HG03575 (cell line): ENCODE data around the gene LYRM2.
"Not testable (repeated sequence)": the region's sequence is repeated elsewhere in the genome, so short reads cannot be mapped to it uniquely, and the experiment has no call there.

Experiments used
- ATAC-seq: cut with Tn5 transposase; IDR thresholded peaks from one replicate; pipeline ENCODE4 v1.9.1; 2021; ENCODE audit not compliant: unreplicated experiment, insufficient number of reproducible peaks, low FRiP score; ENCODE audit errors: extremely low read depth

Gene LYRM2

GRCh38 chr6:89655122-89655521 is 16.6 kb upstream of the LYRM2 start:
- ATAC-seq, result no peak

- ATAC-seq, result no peak
Observed at GRCh38 chr6:89650579-89650978, 12.0 kb upstream of the LYRM2 start.

DNA sequence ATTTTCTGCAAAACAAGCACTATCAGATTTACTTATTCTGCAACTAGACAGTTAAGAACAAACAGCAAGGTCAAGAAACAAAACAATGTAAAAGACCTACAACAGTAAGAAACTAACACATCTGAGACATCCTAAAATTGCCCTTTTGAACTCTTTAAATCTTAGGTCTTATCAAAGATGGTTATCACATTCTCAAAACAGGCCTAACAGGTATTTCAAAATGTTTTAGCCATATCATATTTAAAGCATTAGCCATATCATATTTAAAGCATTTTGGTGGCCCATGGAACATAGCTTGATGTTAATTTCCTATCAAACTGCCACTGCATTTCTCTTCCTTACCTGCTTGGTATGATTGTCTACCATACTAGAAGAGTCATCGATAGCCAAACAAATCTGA is 11.1 kb upstream of the LYRM2 start:
- ATAC-seq, result no peak

DNA sequence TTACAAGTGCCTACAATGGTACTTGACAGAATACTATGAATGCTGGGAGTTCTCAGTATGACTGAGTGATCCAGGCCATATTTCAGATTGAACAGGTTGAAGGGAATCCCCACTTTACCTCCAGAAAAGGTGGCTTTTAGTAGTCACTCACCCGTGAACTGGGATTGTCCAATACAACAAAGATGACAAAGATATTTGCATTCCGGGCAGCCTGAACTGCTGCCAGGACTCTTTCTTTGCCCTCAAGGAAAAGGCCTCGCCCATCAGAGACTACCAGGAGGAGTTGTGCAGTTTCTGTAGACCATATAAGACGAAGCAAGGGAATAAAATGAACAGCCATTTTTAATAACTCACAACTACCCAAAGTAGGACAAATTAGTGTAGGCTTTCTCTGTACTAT is 6.3 kb upstream of the LYRM2 start:
- ATAC-seq, result no peak

DNA sequence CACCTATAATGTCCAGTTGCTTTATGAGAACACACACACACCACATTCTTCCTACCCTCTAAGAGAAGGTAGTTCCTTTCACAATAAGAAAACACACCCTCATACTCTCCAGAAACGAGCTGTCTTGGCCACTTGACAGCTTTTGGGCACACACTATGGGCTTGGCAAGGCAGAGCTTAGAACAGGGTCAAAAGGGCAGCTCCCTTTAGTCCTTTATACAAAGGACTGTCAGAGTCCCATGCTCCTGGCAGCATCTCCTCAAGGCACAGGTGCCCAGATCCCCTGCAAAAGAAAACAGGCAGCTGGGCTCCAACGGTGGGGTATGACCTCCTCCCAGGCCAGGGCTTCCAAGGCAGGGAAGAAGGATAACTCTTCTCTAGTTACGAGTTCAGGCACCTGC is 4.9 kb upstream of the LYRM2 start:
- no peak for ATAC-seq

- ATAC-seq, result no peak
Observed at GRCh38 chr6:89642956-89643355, 4.4 kb upstream of the LYRM2 start.

DNA sequence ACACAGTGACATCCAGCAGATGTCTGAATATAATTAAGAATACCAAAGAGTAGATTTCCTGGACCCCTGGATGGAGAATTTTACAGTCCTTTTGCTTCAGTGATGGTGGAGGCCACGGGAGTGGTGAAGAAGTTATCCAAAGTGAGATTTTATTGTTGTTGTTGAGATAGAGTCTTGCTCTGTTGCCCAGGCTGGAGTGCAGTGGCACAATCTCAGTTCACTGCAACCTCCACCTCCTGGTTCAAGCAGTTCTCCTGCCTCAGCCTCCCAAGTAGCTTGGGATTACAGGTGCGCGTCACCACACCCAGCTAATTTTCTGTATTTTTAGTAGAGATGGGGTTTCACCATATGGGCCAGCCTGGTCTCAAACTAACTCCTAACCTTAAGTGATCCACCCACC is 3.0 kb upstream of the LYRM2 start:
- not testable (repeated sequence) for ATAC-seq

DNA sequence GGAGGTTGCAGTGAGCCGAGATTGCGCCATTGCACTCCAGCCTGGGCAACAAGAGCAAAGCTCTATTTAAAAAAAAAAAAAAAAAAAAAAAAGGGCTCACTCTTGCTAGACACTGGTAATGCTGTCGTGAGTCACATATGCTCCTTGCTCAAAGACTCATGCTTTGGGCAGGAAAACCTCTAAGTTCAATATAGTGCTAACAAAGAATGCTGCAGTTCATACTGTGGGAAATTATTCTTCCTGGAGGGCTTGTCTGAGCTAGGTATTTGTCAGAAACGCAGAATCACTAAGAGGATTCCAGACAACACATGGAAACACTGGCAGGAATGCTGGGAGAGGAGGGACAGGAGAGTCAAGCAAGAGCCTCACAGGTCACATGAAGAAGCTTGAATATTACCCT is 2.3 kb upstream of the LYRM2 start:
- ATAC-seq, result no peak

DNA sequence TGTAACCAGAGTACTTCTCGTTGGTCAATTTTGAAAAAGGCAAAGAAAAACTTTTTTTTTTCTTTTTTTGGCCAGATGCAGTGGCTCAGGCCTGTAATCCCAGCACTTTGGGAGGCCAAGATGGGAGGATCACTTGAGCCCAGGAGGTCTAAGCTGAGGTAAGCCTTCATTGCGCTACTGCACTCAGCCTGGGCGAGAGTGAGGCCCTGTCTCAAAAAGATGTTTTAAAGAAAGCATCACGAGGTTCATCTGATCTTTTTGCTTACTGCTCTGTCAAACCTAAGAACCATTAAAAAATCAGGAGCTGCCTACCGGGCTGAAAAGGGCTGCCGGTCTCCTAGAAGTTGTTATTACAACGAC is 607 bp downstream of the LYRM2 start:
- no peak for ATAC-seq

DNA sequence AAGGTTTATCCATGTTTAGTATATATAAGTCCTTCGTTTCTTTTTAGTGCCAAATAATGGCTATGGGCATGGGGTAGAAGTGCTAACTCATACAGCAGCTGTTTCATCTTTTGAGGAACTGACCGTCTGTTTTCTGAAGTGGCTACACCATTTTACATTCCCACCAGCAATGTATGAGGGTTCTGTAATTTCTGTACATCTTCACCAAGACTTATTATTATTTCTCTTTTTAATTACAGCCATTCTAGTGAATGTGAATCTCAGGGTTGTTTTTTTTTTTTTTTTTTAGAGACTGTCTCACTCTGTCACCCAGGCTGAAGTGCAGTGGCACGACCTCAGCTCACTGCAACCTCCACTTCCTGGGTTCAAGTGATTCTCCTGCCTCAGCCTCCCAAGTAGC is 2.1 kb downstream of the LYRM2 start:
- ATAC-seq, result not testable (repeated sequence)

DNA sequence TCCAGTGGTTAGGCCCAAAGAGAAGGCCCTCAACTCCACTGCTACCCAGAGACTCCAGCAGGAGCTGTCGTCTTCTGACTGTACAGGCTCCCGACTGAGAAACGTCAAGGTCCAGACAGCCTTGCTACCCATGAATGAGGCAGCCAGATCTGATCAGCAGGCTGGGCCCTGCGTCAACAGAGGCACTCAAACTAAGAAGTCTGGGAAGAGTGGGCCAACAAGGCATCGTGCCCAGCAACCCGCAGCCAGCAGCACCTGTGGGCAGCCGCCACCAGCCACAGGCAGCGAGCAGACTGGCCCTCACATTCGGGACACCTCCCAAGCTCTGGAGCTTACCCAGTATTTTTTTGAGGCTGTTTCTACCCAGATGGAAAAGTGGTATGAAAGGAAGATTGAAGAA is 8.1 kb downstream of the LYRM2 start:
- no peak for ATAC-seq

- no peak for ATAC-seq
Observed at GRCh38 chr6:89623749-89624148, 14.8 kb downstream of the LYRM2 start.

- no peak for ATAC-seq
Observed at GRCh38 chr6:89619567-89619966, 19.0 kb downstream of the LYRM2 start.

DNA sequence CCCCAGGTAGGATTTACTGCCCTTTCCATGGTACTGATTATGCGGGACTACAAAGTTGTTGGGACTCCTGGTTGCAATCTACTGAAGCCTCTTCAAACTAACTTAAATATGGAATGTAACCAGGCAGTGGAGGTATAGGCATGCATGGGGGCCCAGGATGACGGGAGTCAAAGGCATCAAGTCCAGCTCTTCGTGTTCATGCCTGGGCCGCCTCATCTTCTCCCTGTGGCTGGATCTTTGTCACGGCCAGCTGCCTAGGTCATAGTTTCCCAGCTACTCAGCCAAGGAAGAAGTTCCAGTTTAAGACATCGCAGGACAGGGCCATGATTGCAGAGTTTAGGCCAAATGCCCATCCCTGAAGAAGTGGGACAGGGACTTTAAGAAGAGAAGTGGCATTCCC is 20.5 kb downstream of the LYRM2 start:
- no peak for ATAC-seq

DNA sequence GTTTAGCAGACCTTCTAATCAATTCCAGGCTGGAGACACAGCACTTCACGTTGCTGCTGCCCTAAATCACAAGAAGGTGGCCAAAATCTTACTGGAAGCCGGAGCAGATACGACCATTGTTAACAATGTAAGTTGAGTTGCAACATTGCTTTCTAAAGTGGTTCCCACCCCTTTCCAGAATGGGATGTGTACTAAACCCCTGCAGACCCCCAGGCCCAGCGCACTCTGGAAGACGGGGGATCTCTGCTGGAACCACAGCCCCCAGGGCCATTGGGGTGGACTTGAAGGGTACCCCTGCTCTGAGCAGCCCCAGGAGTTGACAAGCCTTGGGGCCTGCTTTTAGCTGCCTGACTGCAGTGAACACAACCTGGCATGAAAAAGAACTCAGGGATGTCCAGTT is 22.0 kb downstream of the LYRM2 start:
- no peak for ATAC-seq

GRCh38 chr6:89615882-89616281 is 22.7 kb downstream of the LYRM2 start:
- ATAC-seq, result no peak

- ATAC-seq, result no peak
Observed at GRCh38 chr6:89613790-89614189, 24.8 kb downstream of the LYRM2 start.

DNA sequence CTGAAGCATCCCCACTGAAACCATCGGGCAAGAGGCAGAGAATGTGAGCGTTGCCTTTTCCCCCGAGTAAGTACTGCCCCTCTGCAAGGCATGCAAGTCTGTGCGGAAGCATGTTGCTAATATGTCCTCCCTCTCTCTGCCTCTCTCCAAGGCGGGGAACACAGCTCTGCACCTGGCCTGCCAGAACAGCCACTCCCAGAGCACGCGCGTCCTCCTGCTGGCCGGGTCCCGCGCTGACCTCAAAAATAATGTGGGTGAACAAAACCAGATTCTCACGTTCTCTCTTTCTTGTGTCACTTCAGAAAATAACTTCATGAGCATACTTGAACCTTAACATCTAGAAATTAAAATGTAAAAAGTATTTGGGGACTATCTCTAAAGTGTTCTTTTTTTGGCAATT is 26.4 kb downstream of the LYRM2 start:
- no peak for ATAC-seq

DNA sequence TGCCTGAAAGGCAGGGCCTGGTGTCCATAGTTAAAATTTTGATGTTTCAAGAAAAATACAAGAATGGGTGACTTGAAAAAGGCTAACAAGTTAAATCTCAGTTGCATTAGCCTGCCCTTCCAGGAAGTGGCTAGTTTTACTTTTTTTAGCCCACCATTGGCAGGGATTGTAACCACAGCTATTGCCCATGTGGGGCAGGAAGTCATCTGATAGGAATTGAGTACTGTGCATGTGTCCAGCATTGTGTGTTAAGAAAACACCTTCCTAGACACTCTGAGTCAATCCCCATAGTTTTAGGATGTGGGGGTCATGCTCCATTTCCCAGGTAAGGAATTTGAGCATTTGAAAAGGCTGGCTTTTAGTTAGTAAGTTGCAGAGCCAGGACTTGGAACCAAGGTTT is 26.9 kb downstream of the LYRM2 start:
- no peak for ATAC-seq

- peak; percentile 64 for ATAC-seq
Observed at GRCh38 chr6:89610149-89610642, 28.4 kb downstream of the LYRM2 start.

GRCh38 chr6:89605861-89606260 is 32.7 kb downstream of the LYRM2 start:
- ATAC-seq, result no peak

- ATAC-seq, result no peak
Observed at GRCh38 chr6:89604653-89605052, 33.9 kb downstream of the LYRM2 start.
